NCI-H2029 (cell line): ENCODE measurements around the gene DSG2.

Experiments
- DNase-seq: peaks from one replicate; lab custom pipeline; 2025; lab: John Stamatoyannopoulos, UW

DSG2 gene

GRCh38 chr18:31555971-31556747, 58.2 kb downstream of the DSG2 start:
- DNase-seq, result no peak

GRCh38 chr18:31557446-31557845, 59.5 kb downstream of the DSG2 start:
- no peak for DNase-seq

DNA sequence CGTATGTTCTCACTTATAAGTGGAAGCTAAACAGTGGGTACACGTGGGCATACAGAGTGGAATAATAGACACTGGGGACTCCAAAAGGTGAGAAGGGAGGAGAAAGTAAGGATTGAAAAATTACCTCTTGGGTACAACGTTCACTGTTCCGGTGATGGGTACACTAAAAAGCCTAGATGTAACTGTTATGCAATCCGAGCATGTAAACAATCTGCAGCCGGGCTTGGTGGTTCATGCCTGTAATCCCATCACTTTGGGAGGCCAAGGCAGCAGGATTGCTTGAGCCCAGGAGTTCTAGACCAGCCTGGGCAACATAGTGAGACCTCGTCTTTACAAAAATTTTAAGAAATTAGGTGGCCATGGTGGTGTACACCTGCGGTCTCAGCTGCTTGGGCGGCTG, 60.6 kb downstream of the DSG2 start:
- DNase-seq, result no peak

DNA sequence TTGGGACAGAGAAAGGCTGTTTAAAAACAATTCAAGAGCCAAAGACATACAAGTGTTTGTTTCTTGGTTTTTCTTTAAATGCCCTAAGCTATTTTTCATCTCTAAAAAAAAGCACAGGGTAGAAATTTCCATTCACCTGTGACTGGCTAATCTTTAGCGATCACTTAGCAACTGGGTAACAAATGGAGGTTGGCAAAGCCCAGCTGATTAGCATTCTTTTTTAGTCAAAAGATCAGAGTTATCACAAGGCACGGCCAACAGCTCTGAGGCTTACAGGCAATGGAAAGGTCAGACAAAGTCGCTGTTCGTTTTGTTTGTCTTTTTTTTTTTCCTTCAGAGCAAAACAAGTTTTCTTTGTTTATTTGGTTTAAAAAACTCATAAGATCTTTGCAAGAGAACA, 64.7 kb downstream of the DSG2 start:
- DNase-seq, result no peak

DNA sequence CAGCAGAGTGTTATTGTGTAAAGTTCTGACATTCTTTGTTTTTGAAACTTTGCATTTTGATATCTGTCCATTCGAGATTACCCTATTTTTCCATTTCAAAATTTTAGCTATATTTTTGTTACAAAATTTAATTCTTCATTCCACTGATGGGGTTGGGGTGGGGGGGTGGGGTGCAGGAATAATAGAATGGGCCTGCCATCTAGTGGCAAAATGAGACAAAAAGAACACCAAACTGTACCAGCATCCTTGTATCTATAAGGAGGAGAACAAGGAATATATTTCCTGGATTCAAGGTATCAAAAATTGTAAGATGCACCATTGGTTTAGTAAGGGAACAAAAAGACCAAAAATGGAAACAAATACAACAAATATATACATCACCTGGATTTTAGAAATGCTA, 65.8 kb downstream of the DSG2 start:
- DNase-seq, result no peak

DNA sequence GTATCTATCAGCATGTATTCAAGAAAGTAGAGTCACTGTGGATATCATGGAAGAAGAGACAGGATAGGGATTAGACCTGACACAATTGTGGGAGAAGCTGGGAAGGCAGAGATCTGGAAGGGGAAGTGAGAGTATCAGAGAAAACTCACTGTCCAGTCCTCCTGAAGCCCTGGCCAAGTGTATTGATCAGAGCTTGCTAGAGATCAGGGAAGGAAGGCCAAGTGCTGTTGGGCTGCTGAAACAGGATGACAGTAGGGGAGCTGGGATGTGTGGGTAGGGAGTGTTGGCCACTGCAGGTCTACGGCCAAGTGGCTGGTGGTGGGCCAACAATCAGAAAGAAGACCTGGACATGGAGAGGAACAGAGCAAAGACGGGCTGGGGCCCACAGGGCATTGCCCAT, 67.4 kb downstream of the DSG2 start:
- DNase-seq, result no peak

- DNase-seq, result no peak
These were observed 68.0 kb downstream of the DSG2 start for GRCh38 chr18:31565782-31566512.

GRCh38 chr18:31566576-31567306, 68.8 kb downstream of the DSG2 start:
- no peak for DNase-seq

GRCh38 chr18:31572368-31572767, 74.4 kb downstream of the DSG2 start:
- no peak for DNase-seq

DNA sequence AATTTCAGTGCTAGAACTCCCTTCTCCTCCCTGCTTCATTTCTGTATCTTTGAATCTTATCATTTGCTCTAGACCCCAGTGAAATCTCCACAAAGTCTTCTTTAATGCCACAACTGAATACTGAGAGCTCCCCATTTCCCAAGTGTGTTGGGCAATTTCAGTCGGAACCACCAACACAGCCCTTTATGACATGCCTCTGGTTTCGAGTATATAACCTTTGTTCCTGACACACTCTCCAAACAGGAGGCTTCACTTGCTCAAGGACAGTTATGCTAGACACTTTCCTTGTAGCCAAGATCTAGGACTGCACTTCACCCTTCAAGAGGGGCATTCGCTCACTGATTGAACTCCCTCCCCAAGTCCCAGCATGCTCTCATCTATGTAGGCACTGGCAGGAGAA, 75.1 kb downstream of the DSG2 start:
- no peak for DNase-seq

DNA sequence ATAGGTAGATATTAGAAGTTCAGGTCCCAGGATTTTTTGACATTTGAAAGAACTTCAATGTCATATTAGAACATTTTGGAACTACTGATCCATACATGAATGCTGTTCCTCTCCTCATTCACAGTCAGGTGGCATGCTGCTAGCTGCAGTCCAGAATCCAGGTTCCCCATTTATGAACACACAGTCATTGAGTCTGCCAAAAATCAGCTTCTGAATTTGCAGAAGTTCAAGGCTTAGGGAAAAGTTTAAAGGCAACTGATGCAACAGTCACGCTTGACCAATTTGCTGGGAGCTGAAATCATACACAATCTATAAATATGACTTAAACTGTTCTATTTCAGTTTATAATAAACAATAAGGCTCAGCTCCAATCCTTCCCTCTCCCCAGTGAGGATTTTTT, 76.4 kb downstream of the DSG2 start:
- no peak for DNase-seq

GRCh38 chr18:31575515-31576257, 77.7 kb downstream of the DSG2 start:
- no peak for DNase-seq

DNA sequence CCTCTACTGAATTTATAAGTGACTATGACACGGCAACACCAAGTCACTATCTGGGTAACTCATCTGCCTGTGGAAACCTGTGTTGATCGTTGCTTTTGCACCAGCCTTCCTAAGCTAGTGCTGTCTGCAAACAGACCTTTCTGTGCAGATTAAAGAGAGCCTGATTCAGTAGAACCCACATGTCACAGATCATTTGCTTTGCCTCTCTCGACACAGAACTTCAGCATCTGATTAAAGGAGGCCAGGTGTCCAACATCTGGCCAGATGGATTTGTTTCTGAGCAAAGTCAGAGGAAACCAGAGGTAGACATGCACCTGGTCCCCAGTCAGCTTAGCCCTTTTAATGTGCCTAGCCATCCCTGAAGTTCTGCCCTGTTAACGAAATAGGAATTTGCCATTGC, 78.7 kb downstream of the DSG2 start:
- DNase-seq, result no peak

DNA sequence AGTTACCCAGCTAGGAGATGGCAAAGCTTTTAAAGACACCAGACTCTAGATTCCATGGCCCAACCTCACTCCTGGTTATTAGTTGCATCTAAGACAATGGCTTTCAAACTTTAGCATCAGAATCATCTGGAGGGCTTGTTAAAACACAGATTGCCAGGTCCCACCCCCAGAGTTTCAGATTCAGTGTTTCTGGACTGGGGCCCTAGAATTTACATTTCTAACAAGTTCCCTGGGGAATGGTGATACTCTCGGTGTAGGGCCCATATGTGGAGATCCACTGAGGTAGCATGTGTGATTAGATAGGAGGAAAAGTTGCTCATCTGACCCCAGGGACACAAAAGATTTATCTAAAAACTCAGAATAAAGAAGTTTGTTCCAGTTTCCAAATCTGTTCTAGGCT, 79.2 kb downstream of the DSG2 start:
- no peak for DNase-seq

DNA sequence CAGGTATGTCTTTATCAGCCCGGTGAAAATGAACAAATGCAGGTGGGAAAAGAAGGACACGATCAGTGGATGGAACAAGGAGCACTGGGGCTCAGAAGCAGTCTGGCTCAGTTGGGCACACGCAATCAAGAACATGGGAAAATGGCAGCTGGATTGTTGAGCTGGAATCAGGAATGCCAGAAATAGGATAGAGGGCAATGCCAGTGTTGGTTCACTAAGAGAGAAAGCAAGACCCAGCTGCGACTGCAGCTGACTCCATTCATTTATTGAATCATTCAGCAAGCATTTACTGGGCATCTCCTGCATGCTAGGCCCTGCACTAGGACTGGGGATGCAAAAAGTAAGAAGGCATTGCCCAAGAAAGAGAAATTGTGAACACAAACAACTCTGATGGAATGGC, 80.1 kb downstream of the DSG2 start:
- DNase-seq, result no peak

GRCh38 chr18:31579375-31579774, 81.4 kb downstream of the DSG2 start:
- DNase-seq, result no peak

DNA sequence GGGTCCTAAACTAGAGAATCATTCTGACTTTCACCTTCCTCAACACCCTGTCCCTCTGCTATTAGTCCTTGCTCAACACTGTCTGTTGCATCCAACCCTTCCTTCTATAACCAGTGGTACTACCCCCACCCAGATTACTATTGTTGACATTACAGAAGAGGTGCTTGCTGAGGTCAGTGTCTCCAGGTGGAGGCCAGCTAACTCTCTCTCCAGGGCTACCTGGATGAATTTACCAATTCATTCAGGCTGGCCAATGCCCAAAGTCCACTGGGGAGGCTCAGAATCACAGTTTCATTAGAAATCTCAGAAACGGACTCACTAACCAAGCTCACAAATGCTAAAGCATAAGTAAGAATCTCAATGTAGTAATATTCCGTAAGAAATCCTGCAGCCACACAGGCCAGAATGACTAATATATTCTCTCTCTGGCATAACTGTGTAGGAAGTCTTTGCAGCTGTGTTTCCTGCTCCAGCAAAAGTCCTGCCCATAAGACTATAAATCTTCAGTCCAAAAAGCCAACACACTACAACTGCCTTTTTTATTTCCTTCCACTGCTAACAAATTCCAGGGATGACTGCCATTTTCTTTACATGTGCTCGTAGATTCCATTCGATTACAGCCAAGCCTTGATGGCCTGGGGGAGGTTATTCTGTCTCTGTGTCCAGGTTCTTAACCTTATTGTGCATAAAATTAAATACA, 83.7 kb downstream of the DSG2 start:
- no peak for DNase-seq

DNA sequence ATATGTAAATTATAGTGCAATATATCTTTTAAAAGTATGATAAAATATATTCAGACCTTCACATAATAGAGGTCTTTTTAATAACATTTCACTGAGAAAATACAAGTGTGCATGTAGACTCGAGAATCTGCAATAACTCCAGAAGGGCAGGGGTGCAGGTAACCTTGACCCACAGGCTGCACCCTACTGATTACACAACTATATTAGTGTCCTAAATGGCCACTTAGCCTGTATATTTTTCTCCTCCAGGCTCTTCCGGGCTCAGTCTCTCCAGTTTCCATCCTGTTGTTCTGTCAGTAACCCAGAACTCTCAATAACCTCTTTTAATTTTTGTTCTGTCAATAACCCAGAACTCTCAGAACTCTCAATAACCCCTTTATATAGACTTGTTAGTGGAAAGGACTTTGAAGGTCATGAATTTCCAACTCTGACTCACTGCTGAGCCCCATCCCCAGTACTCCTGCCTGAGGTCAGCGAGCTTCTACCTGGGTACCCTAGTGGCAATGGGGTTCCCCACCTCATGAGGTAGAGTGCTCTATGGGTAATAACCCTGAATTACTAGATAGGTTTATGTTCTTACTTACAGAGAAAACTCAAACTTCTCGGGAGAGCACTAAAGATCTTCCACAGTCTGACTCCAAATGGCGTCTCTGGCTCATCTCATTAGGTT, 85.3 kb downstream of the DSG2 start:
- DNase-seq, result no peak

DNA sequence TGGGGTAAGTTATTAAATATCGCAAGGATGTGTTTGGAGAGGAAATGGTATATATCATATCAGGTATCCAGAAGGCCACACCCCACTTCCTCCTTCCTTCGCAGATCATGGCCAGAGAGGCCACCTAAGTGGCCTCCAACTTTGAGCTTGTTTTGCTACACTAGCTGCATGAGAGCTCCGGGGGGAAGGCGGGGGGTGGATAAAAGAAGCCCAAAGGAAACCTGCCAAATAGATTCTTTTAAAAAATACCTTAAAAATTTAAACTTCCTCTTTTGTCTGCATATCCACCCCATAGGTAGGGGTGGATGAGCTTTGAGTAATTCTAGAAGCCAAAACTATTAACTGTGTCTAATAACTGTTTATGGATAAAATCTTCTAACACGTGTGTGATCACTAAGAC, 88.0 kb downstream of the DSG2 start:
- no peak for DNase-seq

DNA sequence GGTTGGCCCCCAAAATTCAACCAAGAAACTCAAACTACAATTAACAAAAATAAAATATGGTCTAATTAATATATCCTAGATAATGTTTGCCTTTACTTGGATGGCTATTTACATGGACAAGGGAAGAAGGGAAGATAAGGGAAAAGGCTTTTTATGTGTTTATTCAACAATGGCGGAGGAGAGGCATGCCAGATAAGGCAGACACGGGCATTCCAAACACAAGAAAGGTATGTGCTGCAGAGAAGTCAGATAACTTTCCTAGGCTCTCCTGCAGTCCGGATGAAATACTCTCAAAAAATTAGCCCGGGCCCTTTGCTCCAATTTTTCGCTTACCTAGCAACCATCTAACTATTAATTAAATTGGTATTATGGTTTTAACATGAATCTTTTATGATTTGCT, 88.6 kb downstream of the DSG2 start:
- no peak for DNase-seq

DNA sequence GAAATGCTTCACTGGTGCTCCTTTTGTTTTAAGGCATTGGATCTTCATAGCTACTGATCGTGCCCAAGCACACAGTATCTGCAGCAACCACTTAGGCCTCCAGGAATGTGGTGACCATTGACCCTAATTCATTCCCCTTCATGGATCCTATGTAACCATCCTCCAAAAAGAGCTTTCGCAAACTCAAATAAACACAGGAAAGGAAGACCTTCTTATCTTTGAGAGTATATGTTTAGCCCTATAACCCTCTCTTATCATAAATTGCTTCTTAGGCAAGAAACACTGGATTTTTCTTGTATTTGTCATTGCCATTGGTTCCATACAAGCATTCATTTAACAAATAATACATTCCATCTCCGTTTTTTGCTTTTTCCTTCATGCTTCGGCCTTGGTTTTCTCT, 89.6 kb downstream of the DSG2 start:
- DNase-seq, result no peak
